ENCODE measurements around the gene ARL1. TPM values are rescaled to one million over a fixed set of nuclear protein-coding genes. Genes with fewer than 3 reads are reported as not detected.
"Not testable (repeated sequence)": the region's sequence is repeated elsewhere in the genome, so short reads cannot be mapped to it uniquely, and the experiment has no call there.

ARL1 gene
- total RNA-seq, 2 donors from 2014 or later = 96.4 to 100 TPM

DNA sequence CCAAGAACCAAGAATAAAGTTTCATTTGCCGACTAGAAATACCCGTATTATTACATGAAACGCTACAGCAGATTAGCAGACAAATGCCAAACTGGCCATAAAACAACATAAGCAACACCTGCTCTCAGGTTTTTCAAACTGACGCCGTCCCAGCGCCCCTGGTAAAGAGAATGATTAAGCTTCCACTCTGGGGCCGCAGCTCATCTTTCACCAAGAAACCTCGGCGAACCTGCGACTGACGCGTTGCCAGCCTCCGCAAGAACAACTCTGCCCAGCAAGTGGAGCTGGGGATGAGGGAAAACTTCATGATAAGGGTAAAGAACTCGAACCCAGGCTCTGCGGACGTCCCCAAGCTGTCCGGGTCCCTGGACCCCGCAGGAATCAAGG lies 530 bp downstream of the ARL1 start:
- H3K27ac ChIP-seq = peak overlapping the region; percentile 93
- no peaks in the 10 kb centered on the region for H3K36me3 ChIP-seq

DNA sequence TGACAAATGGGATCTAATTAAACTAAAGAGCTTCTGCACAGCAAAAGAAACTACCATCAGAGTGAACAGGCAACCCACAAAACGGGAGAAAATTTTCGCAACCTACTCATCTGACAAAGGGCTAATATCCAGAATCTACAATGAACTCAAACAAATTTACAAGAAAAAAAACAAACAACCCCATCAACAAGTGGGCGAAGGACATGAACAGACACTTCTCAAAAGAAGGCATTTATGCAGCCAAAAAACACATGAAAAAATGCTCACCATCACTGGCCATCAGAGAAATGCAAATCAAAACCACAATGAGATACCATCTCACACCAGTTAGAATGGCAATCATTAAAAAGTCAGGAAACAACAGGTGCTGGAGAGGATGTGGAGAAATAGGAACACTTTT lies 16.4 kb downstream of the ARL1 start:
- H3K4me3 ChIP-seq; intact Hi-C loops (cut with DNase I): not testable (repeated sequence)

More for the DNA sequence above, 530 bp downstream of the ARL1 start:
- DNase-seq = no peak
- Histone ChIP-seq H3K9ac (ENCODE audit: low read depth in 2 of 2, low read length in 2 of 2) (peak overlapping the region; percentile 91 to 98), H3K27me3 (no peaks in the 10 kb centered on the region), H3K4me1 (peaks cover 6% of the 10 kb centered on the region), H3K4me3 (peak overlapping the region; percentile 71), H3K9me3 (no peaks in the 10 kb centered on the region)
- TF ChIP-seq, protein P1, sequence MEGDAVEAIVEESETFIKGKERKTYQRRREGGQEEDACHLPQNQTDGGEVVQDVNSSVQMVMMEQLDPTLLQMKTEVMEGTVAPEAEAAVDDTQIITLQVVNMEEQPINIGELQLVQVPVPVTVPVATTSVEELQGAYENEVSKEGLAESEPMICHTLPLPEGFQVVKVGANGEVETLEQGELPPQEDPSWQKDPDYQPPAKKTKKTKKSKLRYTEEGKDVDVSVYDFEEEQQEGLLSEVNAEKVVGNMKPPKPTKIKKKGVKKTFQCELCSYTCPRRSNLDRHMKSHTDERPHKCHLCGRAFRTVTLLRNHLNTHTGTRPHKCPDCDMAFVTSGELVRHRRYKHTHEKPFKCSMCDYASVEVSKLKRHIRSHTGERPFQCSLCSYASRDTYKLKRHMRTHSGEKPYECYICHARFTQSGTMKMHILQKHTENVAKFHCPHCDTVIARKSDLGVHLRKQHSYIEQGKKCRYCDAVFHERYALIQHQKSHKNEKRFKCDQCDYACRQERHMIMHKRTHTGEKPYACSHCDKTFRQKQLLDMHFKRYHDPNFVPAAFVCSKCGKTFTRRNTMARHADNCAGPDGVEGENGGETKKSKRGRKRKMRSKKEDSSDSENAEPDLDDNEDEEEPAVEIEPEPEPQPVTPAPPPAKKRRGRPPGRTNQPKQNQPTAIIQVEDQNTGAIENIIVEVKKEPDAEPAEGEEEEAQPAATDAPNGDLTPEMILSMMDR (IDR thresholded peaks at IDR 0.05) = no peak
- intact Hi-C loops (cut with DNase I) = no loop called here

DNA sequence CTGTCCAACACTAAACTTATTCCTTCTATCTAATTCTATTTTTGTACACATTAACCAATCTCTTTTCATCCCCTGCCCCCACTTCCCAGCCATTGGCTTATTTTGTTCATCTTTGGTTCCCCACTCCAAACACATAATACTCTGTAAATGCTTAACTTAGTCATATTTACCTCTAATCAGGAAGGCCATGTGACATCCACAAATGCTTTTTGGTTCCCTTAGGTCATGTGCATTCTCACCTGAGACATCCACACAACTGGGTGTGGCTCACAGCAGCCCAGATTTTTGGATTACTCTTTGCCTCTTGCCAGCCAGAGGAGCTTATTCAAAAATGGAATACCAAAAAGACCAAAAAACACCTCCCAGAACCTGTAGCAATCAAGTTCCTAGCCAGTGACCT lies 28.4 kb downstream of the ARL1 start:
- no peak for DNase-seq
- Histone ChIP-seq H3K4me1 (no peaks in the 10 kb centered on the region), H3K9ac (ENCODE audit: low read depth in 2 of 2, low read length in 2 of 2) (no peak overlapping the region), H3K9me3 (no peaks in the 10 kb centered on the region), H3K36me3 (no peaks in the 10 kb centered on the region), H3K27me3 (no peaks in the 10 kb centered on the region), H3K27ac (no peak overlapping the region), H3K4me3 (no peak overlapping the region)
- intact Hi-C loops (cut with DNase I) = no loop called here
- TF ChIP-seq, protein P1 (IDR thresholded peaks at IDR 0.05) = no peak

More for the DNA sequence above, 16.4 kb downstream of the ARL1 start:
- not testable (repeated sequence) for H3K9me3 ChIP-seq; H3K4me1 ChIP-seq; H3K27me3 ChIP-seq; H3K36me3 ChIP-seq; DNase-seq; H3K27ac ChIP-seq; H3K9ac ChIP-seq (ENCODE audit: low read depth in 2 of 2, low read length in 2 of 2)

DNA sequence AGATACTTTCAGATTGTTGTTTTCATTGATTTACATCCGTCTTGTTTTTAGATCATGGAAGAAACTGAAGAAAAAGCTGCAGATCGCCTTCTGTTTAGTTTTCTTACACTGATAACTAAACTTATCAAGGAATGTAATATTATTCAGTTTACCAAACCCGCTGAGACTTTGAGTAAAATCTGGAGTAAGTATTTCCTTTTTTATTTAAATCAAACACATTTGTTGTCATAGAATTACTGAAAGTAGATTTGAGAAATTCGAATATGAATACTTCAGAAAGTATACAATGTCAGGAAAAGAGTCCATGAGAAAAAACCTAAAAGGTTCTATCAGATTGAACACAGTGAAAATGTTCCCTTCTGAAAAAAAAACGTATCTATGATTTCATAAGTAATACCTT lies 32.0 kb downstream of the ARL1 start:
- TF ChIP-seq, protein P1 (IDR thresholded peaks at IDR 0.05) = no peak
- Histone ChIP-seq H3K9me3 (no peaks in the 10 kb centered on the region), H3K4me1 (no peaks in the 10 kb centered on the region), H3K9ac (ENCODE audit: low read depth in 2 of 2, low read length in 2 of 2) (no peak overlapping the region), H3K27ac (no peak overlapping the region), H3K4me3 (no peak overlapping the region), H3K36me3 (no peaks in the 10 kb centered on the region), H3K27me3 (no peaks in the 10 kb centered on the region)
- intact Hi-C loops (cut with DNase I) = no loop called here
- no peak for DNase-seq

DNA sequence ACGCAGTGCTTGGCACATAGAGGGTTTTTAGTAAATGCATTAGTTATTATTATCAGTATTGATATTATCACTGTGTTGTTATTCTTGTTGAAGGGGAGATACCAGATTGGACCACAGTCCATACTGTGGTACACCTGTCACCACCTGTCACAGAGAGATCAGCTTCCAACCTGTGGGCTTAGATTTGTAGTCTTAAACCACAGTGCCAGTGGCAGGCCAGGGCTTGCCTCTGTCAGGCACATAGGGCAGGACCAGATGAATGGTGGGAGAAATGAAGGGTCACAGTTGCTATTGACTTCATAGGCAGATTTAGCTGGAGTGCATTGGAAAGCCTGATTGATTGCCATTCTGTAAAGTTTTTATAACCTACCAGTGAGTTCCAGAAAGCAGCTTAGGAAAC lies 35.1 kb downstream of the ARL1 start:
- Histone ChIP-seq H3K4me1 (no peaks in the 10 kb centered on the region), H3K27me3 (no peaks in the 10 kb centered on the region), H3K36me3 (no peaks in the 10 kb centered on the region), H3K4me3 (no peak overlapping the region), H3K9ac (ENCODE audit: low read depth in 2 of 2, low read length in 2 of 2) (no peak overlapping the region), H3K27ac (no peak overlapping the region), H3K9me3 (no peaks in the 10 kb centered on the region)
- intact Hi-C loops (cut with DNase I) = no loop called here
- TF ChIP-seq, protein P1 (IDR thresholded peaks at IDR 0.05) = no peak
- no peak for DNase-seq

DNA sequence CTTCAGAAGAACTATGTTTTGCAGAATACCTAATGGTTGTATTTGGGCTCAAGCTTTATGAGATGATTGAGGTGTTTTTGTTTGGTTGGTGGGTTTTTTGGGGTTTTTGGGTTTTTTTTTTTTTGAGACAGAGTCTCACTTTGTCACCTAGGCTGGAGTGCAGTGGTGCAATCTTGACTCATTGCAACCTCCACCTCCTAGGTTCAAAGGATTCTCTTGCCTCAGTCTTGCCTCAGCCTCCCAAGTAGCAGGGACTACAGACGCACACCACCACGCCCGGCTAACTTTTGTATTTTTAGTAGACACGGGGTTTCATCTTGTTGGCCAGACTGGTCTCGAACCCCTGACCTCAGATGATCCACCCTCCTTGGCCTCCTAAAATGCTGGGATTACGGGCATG lies 39.6 kb downstream of the ARL1 start:
- no peak for DNase-seq
- Histone ChIP-seq H3K27ac (no peak overlapping the region), H3K9me3 (no peaks in the 10 kb centered on the region), H3K9ac (ENCODE audit: low read depth in 2 of 2, low read length in 2 of 2) (no peak overlapping the region), H3K4me3 (no peak overlapping the region), H3K27me3 (no peaks in the 10 kb centered on the region), H3K36me3 (no peaks in the 10 kb centered on the region), H3K4me1 (no peaks in the 10 kb centered on the region)
- intact Hi-C loops (cut with DNase I) = no loop called here
- TF ChIP-seq, protein P1 (IDR thresholded peaks at IDR 0.05) = no peak

All from colonic mucosa (tissue), 4 donors.